GM12864 (cell line): ENCODE measurements around the gene HS3ST6.
"Not testable (repeated sequence)": the region's sequence is repeated elsewhere in the genome, so short reads cannot be mapped to it uniquely, and the experiment has no call there.

Experiments used
- DNase-seq: peaks from one replicate; pipeline ENCODE4 v3.0.0-alpha.2; 2011; ENCODE audit warnings: low read depth
- H3K4me3 ChIP-seq: 2 replicates; pipeline ENCODE4 v1.5.1; 2011; ENCODE audit warnings: mild to moderate bottlenecking, low read depth, low read length, control low read depth
- CTCF ChIP-seq: IDR thresholded peaks from 2 replicates; pipeline ENCODE4 v1.5.1; 2011; ENCODE audit warnings: low read depth, mild to moderate bottlenecking, moderate library complexity, low read length, control low read depth, inconsistent platforms; ENCODE audit errors: missing control alignments

Gene HS3ST6

GRCh38 chr16:1918351-1919326 is at the start of gene HS3ST6:
Gene HS3ST6 (minus strand): TSS chr16:1918415. CDS start chr16:1918323, 92 bp downstream.
- H3K4me3 ChIP-seq, result no peak within 1 kb of the TSS
- DNase-seq, result no peak
- no peak for TF ChIP-seq CTCF

GRCh38 chr16:1966460-1966859 is 48.2 kb upstream of the HS3ST6 start, which contains the start of gene RNF151:
Gene RNF151 (plus strand): TSS chr16:1966856. CDS start chr16:1966882, 26 bp downstream.
- no peak for TF ChIP-seq CTCF
- DNase-seq, result no peak
- peak within 1 kb of the TSS; percentile 72 for H3K4me3 ChIP-seq

- peak overlapping the region; percentile 72 for H3K4me3 ChIP-seq
- no peak for DNase-seq
- no peak for TF ChIP-seq CTCF
These were observed 47.3 kb upstream of the HS3ST6 start for GRCh38 chr16:1965396-1966001.

- peak; percentile 95 for DNase-seq
- peak within 1 kb of the TSS; percentile 72 for H3K4me3 ChIP-seq
- TF ChIP-seq CTCF, result no peak
These were observed 46.5 kb upstream of the HS3ST6 start, which contains the start of gene RPS2 for GRCh38 chr16:1964506-1965395. Gene RPS2 (minus strand): TSS chr16:1964826. CDS start chr16:1964625, 201 bp downstream.

GRCh38 chr16:1963806-1964505 is 45.7 kb upstream of the HS3ST6 start:
- no peak for DNase-seq
- peak overlapping the region; percentile 72 for H3K4me3 ChIP-seq
- peak; percentile 27 for TF ChIP-seq CTCF

- not testable (repeated sequence) for DNase-seq
- H3K4me3 ChIP-seq, result peak overlapping the region; percentile 72
These were observed 44.2 kb upstream of the HS3ST6 start for GRCh38 chr16:1962161-1963153.
